Amniotic epithelial cell (primary cell): Measurements from ENCODE around the gene UBE2K.
"Not testable (repeated sequence)": the region's sequence is repeated elsewhere in the genome, so short reads cannot be mapped to it uniquely, and the experiment has no call there.

Source experiments
- DNase-seq: peaks from one replicate; pipeline ENCODE4 v3.0.0-alpha.2; 2010; ENCODE audit warnings: low read depth

UBE2K gene

GRCh38 chr4:39697740-39698423, at the start of gene UBE2K:
Gene UBE2K (plus strand): TSS chr4:39698136. CDS start chr4:39698328, 192 bp downstream.
- DNase-seq, result peak; percentile 79

- no peak for DNase-seq
Observed at GRCh38 chr4:39648213-39648612, 49.7 kb upstream of the UBE2K start.

- DNase-seq, result no peak
Observed at GRCh38 chr4:39648827-39649558, 48.9 kb upstream of the UBE2K start.

GRCh38 chr4:39649639-39650265, 48.2 kb upstream of the UBE2K start:
- DNase-seq, result no peak

GRCh38 chr4:39651586-39651985, 46.4 kb upstream of the UBE2K start:
- DNase-seq, result peak; percentile 8

- peak; percentile 40 for DNase-seq
Observed at GRCh38 chr4:39655211-39655610, 42.7 kb upstream of the UBE2K start.

GRCh38 chr4:39655876-39656275, 42.1 kb upstream of the UBE2K start:
- DNase-seq, result peak; percentile 67

GRCh38 chr4:39656638-39657037, 41.3 kb upstream of the UBE2K start:
- not testable (repeated sequence) for DNase-seq

GRCh38 chr4:39657465-39657864, 40.5 kb upstream of the UBE2K start:
- no peak for DNase-seq

- peak; percentile 31 for DNase-seq
Observed at GRCh38 chr4:39658756-39659155, 39.2 kb upstream of the UBE2K start.

GRCh38 chr4:39660045-39660444, 37.9 kb upstream of the UBE2K start:
- peak; percentile 97 for DNase-seq

GRCh38 chr4:39660757-39661156, 37.2 kb upstream of the UBE2K start:
- no peak for DNase-seq

GRCh38 chr4:39662683-39663082, 35.3 kb upstream of the UBE2K start:
- DNase-seq, result no peak

GRCh38 chr4:39664828-39665731, 32.9 kb upstream of the UBE2K start:
- DNase-seq, result peak; percentile 65

- DNase-seq, result no peak
Observed at GRCh38 chr4:39667706-39668105, 30.2 kb upstream of the UBE2K start.

- DNase-seq, result peak; percentile 62
Observed at GRCh38 chr4:39668887-39669286, 29.0 kb upstream of the UBE2K start.

- not testable (repeated sequence) for DNase-seq
Observed at GRCh38 chr4:39670296-39670695, 27.6 kb upstream of the UBE2K start.

- not testable (repeated sequence) for DNase-seq
Observed at GRCh38 chr4:39675681-39676080, 22.3 kb upstream of the UBE2K start.

GRCh38 chr4:39681003-39681402, 16.9 kb upstream of the UBE2K start:
- DNase-seq, result not testable (repeated sequence)

GRCh38 chr4:39682138-39682537, 15.8 kb upstream of the UBE2K start:
- DNase-seq, result no peak

GRCh38 chr4:39685990-39686389, 11.9 kb upstream of the UBE2K start:
- no peak for DNase-seq

- no peak for DNase-seq
Observed at GRCh38 chr4:39687014-39687413, 10.9 kb upstream of the UBE2K start.
